Vagina (tissue), 2 donors: ENCODE results near the gene L1TD1. TPM values are rescaled to one million over a fixed set of nuclear protein-coding genes. Genes with fewer than 3 reads are reported as not detected.

Source experiments
- DNase-seq, 2 donors: peaks; one replicate each; pipeline ENCODE4 v3.0.0-alpha.2; 2017; ENCODE audit errors: extremely low spot score in 2 of 2
- H3K27ac ChIP-seq: fragments of 200-600 bp; sonication (generic); one replicate; pipeline ENCODE4 v1.5.1; 2019
- H3K27me3 ChIP-seq: fragments of 200-600 bp; sonication (generic); one replicate; pipeline ENCODE4 v1.5.1; 2019
- H3K36me3 ChIP-seq, 2 donors: fragments of 200-600 bp; sonication (generic); one replicate each; pipeline ENCODE4 v1.5.1; 2017 to 2019
- H3K4me1 ChIP-seq: fragments of 200-600 bp; sonication (generic); one replicate; pipeline ENCODE4 v1.5.1; 2019
- H3K4me3 ChIP-seq, 2 donors: fragments of 200-600 bp; sonication (generic); 1 replicate in 1 of 2; 2 replicates in 1 of 2; pipeline ENCODE4 v1.5.1; 2016 to 2019
- H3K9me3 ChIP-seq: fragments of 200-600 bp; sonication (generic); one replicate; pipeline ENCODE4 v1.5.1; 2019
- CTCF ChIP-seq, 3 experiments: fragments of 450-650 bp in 2 of 3; fragments of 200-600 bp in 1 of 3; sonication (generic) in 1 of 3; IDR thresholded peaks; one replicate each; pipeline ENCODE4 v1.5.1; 2017 to 2019; ENCODE audit warnings: antibody characterized with exemption in 3 of 3, mild to moderate bottlenecking in 2 of 3, moderate library complexity in 2 of 3
- POLR2A ChIP-seq, 2 donors: fragments of 450-650 bp; IDR thresholded peaks; one replicate each; pipeline ENCODE4 v1.6.1; 2017; ENCODE audit warnings: antibody characterized with exemption in 2 of 2, mild to moderate bottlenecking in 2 of 2, moderate library complexity in 2 of 2
- POLR2AphosphoS5 ChIP-seq, 2 donors: sonication (generic); formaldehyde crosslinking; IDR thresholded peaks; one replicate each; pipeline ENCODE4 v1.9.0; 2017; ENCODE audit warnings: antibody characterized with exemption in 2 of 2, mild to moderate bottlenecking in 2 of 2, low read depth in 1 of 2; ENCODE audit not compliant: insufficient read depth in 1 of 2
- intact Hi-C: fragments of 100-400 bp; cut with DNase I; formaldehyde crosslinking; loops from one replicate; pipeline ENCODE4 v1.15.1; 2023
- total RNA-seq: library from RNA; depleted of rRNA; stranded (reverse); fragments of >200 nt; gene quantifications from one replicate; pipeline ENCODE4 v1.2.3, GENCODE V29; 2016

The L1TD1 gene
- total RNA-seq, 1 donor from 2014 or later = not detected

GRCh38 chr1:62198781-62199125 lies 4.1 kb downstream of the L1TD1 start:
- Histone ChIP-seq H3K27me3 (no peaks in the 10 kb centered on the region), H3K36me3 (no peaks in the 10 kb centered on the region), H3K27ac (no peak overlapping the region), H3K4me3 (no peak overlapping the region), H3K4me1 (no peaks in the 10 kb centered on the region), H3K9me3 (no peaks in the 10 kb centered on the region)
- no peak for DNase-seq
- no peak for TF ChIP-seq POLR2A (IDR thresholded peaks at IDR 0.05)
- no peak for TF ChIP-seq POLR2AphosphoS5 (IDR thresholded peaks at IDR 0.05; ENCODE audit: insufficient read depth in 1 of 2, low read depth in 1 of 2)
- no peak for TF ChIP-seq CTCF (IDR thresholded peaks at IDR 0.05)
- intact Hi-C loops = no loop called here

- H3K4me3 ChIP-seq = no peak overlapping the region
- no peaks in the 10 kb centered on the region for H3K36me3 ChIP-seq
- TF ChIP-seq POLR2AphosphoS5 (IDR thresholded peaks at IDR 0.05; ENCODE audit: insufficient read depth in 1 of 2, low read depth in 1 of 2) = no peak
- no peak for TF ChIP-seq CTCF (IDR thresholded peaks at IDR 0.05)
- no peak for TF ChIP-seq POLR2A (IDR thresholded peaks at IDR 0.05)
- no peaks in the 10 kb centered on the region for H3K27me3 ChIP-seq
- H3K9me3 ChIP-seq = peaks cover 5% of the 10 kb centered on the region
- H3K4me1 ChIP-seq = no peaks in the 10 kb centered on the region
- no peak for DNase-seq
- intact Hi-C loops = no loop called here
- H3K27ac ChIP-seq = no peak overlapping the region
Observed at GRCh38 chr1:62207187-62207586, 12.5 kb downstream of the L1TD1 start.

- no peaks in the 10 kb centered on the region for H3K36me3 ChIP-seq
- intact Hi-C loops = no loop called here
- DNase-seq = no peak
- H3K4me1 ChIP-seq = no peaks in the 10 kb centered on the region
- peaks cover 5% of the 10 kb centered on the region for H3K9me3 ChIP-seq
- H3K27me3 ChIP-seq = no peaks in the 10 kb centered on the region
- H3K4me3 ChIP-seq = no peak overlapping the region
- TF ChIP-seq POLR2AphosphoS5 (IDR thresholded peaks at IDR 0.05; ENCODE audit: insufficient read depth in 1 of 2, low read depth in 1 of 2) (no peak), POLR2A (IDR thresholded peaks at IDR 0.05) (no peak), CTCF (IDR thresholded peaks at IDR 0.05) (no peak)
- H3K27ac ChIP-seq = no peak overlapping the region
Observed at GRCh38 chr1:62208087-62208486, 13.4 kb downstream of the L1TD1 start.

GRCh38 chr1:62208970-62209369 lies 14.3 kb downstream of the L1TD1 start:
- intact Hi-C loops = no loop called here
- H3K27ac ChIP-seq = no peak overlapping the region
- no peaks in the 10 kb centered on the region for H3K36me3 ChIP-seq
- no peaks in the 10 kb centered on the region for H3K4me1 ChIP-seq
- TF ChIP-seq POLR2AphosphoS5 (IDR thresholded peaks at IDR 0.05; ENCODE audit: insufficient read depth in 1 of 2, low read depth in 1 of 2) = no peak
- no peak for TF ChIP-seq POLR2A (IDR thresholded peaks at IDR 0.05)
- no peak for TF ChIP-seq CTCF (IDR thresholded peaks at IDR 0.05)
- no peak overlapping the region for H3K4me3 ChIP-seq
- DNase-seq = no peak
- no peaks in the 10 kb centered on the region for H3K27me3 ChIP-seq
- peaks cover 5% of the 10 kb centered on the region for H3K9me3 ChIP-seq

GRCh38 chr1:62209931-62210595 lies 15.4 kb downstream of the L1TD1 start:
- Histone ChIP-seq H3K4me3 (no peak overlapping the region), H3K36me3 (no peaks in the 10 kb centered on the region), H3K4me1 (no peaks in the 10 kb centered on the region), H3K27me3 (no peaks in the 10 kb centered on the region), H3K9me3 (peaks cover 5% of the 10 kb centered on the region), H3K27ac (no peak overlapping the region)
- no peak for DNase-seq
- intact Hi-C loops = no loop called here
- TF ChIP-seq POLR2A (IDR thresholded peaks at IDR 0.05) (no peak), CTCF (IDR thresholded peaks at IDR 0.05) (no peak), POLR2AphosphoS5 (IDR thresholded peaks at IDR 0.05; ENCODE audit: insufficient read depth in 1 of 2, low read depth in 1 of 2) (no peak)
